Measurements from ENCODE around the gene ZNF526.

Gene ZNF526

DNA sequence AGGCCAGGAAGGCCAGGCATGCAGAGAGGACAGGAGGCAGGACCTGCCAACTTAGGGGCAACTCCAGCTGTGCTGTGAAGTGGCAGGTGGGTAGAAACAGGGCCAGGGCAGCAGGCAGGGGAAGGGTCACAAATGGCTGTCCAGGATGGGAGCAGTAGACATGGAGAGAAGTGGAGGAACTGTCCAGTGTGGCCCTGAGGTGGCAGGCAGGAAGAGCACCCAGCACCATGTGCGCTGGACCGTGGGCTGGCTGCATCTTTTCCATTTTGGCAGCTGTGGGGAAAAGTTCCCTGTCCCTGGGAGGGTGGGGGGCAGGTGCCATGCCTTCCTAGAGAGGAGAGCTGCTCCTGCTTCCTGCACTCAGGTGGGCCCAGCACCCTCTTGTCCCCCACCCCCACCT lies 16.4 kb upstream of the ZNF526 start:
- peaks cover 77 to 88% of the 10 kb centered on the region in 2 donors for H3K36me3 ChIP-seq (replicated peaks in 1 of 2; ENCODE audit: control insufficient read depth in 2 of 2, insufficient read depth in 2 of 2, low read length in 2 of 2)
- no peak overlapping the region for H3K27ac ChIP-seq (replicated peaks; ENCODE audit: low read length)
- H3K18ac ChIP-seq (ENCODE audit: low read length): no peak overlapping the region
- H3K79me1 ChIP-seq (ENCODE audit: low read depth, low read length): peaks cover 9% of the 10 kb centered on the region
- H3K14ac ChIP-seq (ENCODE audit: low read length): no peak overlapping the region
- H3K9me3 ChIP-seq (replicated peaks in 1 of 2; ENCODE audit: control insufficient read depth in 2 of 2, insufficient read depth in 1 of 2, low read depth in 1 of 2, low read length in 2 of 2): no peaks in the 10 kb centered on the region
- no peak overlapping the region for H2AFZ ChIP-seq (ENCODE audit: low read length)
- H2BK12ac ChIP-seq (ENCODE audit: low read length): no peak overlapping the region
- no peak overlapping the region for H4K91ac ChIP-seq (ENCODE audit: low read depth, low read length, poor library complexity)
- H2BK120ac ChIP-seq (ENCODE audit: low read depth, low read length): no peak overlapping the region
- H3K4ac ChIP-seq (ENCODE audit: low read length): no peak overlapping the region
- no peak overlapping the region for H2AK5ac ChIP-seq (ENCODE audit: low read depth, low read length)
- DNase-seq (ENCODE audit: low spot score): no peak
- H3K23ac ChIP-seq (ENCODE audit: low read depth, low read length, poor library complexity): no peak overlapping the region
- H2BK15ac ChIP-seq (ENCODE audit: low read length): no peak overlapping the region
- no peaks in the 10 kb centered on the region for H3K27me3 ChIP-seq (ENCODE audit: control insufficient read depth in 3 of 3, insufficient read depth in 3 of 3, low read depth in 1 of 3, low read length in 3 of 3)
- no CpG with 5 or more reads among the region's 2 CpGs for WGBS, 2 donors (ENCODE audit: extremely low coverage in 2 of 2, insufficient read length in 2 of 2, insufficient replicate concordance in 1 of 2)
- H4K8ac ChIP-seq (ENCODE audit: low read depth, low read length): no peak overlapping the region
- no peaks in the 10 kb centered on the region for H3K4me1 ChIP-seq (ENCODE audit: control insufficient read depth in 2 of 2, insufficient read depth in 1 of 2, low read depth in 1 of 2, low read length in 2 of 2)
- no peak overlapping the region for H3K4me3 ChIP-seq (ENCODE audit: low read length in 2 of 2)
- no peak overlapping the region for H2BK5ac ChIP-seq (ENCODE audit: low read length)
- H3K4me2 ChIP-seq (ENCODE audit: insufficient read depth, low read length, poor library complexity, severe bottlenecking): no peak overlapping the region
- H3K9ac ChIP-seq (ENCODE audit: low read depth, low read length, poor library complexity): no peak overlapping the region

DNA sequence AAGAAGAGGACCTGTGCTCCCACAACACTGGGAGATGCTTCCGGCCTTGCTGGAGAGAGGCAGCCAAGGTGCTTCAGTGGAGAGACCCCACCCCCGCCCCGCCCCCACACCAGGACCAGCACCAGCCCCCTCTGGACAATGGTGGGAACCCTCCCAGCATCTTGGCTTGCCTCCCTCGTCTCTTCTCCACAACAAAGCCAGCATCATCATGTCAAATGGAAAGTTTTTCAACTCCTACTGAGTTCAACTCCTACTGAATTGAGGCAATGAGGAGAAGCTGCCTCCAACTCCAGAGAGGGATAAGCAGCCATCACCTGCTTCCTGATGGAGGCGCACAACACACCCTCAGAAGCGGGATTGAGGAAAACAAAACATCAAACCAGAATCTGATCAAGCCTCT lies 15.4 kb upstream of the ZNF526 start:
- Histone ChIP-seq H3K23ac (ENCODE audit: low read depth, low read length, poor library complexity) (no peak overlapping the region), H4K91ac (ENCODE audit: low read depth, low read length, poor library complexity) (no peak overlapping the region), H3K4ac (ENCODE audit: low read length) (no peak overlapping the region), H4K8ac (ENCODE audit: low read depth, low read length) (no peak overlapping the region), H3K4me1 (ENCODE audit: control insufficient read depth in 2 of 2, insufficient read depth in 1 of 2, low read depth in 1 of 2, low read length in 2 of 2) (no peaks in the 10 kb centered on the region), H3K27ac (replicated peaks; ENCODE audit: low read length) (no peak overlapping the region), H3K36me3 (replicated peaks in 1 of 2; ENCODE audit: control insufficient read depth in 2 of 2, insufficient read depth in 2 of 2, low read length in 2 of 2) (peaks cover 74 to 87% of the 10 kb centered on the region in 2 donors), H2AFZ (ENCODE audit: low read length) (no peak overlapping the region), H2BK5ac (ENCODE audit: low read length) (no peak overlapping the region), H2AK5ac (ENCODE audit: low read depth, low read length) (no peak overlapping the region), H3K18ac (ENCODE audit: low read length) (no peak overlapping the region), H3K27me3 (ENCODE audit: control insufficient read depth in 3 of 3, insufficient read depth in 3 of 3, low read depth in 1 of 3, low read length in 3 of 3) (no peaks in the 10 kb centered on the region), H3K4me2 (ENCODE audit: insufficient read depth, low read length, poor library complexity, severe bottlenecking) (no peak overlapping the region), H2BK120ac (ENCODE audit: low read depth, low read length) (no peak overlapping the region), H2BK12ac (ENCODE audit: low read length) (no peak overlapping the region), H3K9me3 (replicated peaks in 1 of 2; ENCODE audit: control insufficient read depth in 2 of 2, insufficient read depth in 1 of 2, low read depth in 1 of 2, low read length in 2 of 2) (no peaks in the 10 kb centered on the region), H3K79me1 (ENCODE audit: low read depth, low read length) (peaks cover 6% of the 10 kb centered on the region), H3K4me3 (ENCODE audit: low read length in 2 of 2) (no peak overlapping the region), H2BK15ac (ENCODE audit: low read length) (no peak overlapping the region), H3K9ac (ENCODE audit: low read depth, low read length, poor library complexity) (no peak overlapping the region), H3K14ac (ENCODE audit: low read length) (no peak overlapping the region)
- no CpG with 5 or more reads among the region's 6 CpGs for WGBS, 2 donors (ENCODE audit: extremely low coverage in 2 of 2, insufficient read length in 2 of 2, insufficient replicate concordance in 1 of 2)
- no peak for DNase-seq (ENCODE audit: low spot score)

DNA sequence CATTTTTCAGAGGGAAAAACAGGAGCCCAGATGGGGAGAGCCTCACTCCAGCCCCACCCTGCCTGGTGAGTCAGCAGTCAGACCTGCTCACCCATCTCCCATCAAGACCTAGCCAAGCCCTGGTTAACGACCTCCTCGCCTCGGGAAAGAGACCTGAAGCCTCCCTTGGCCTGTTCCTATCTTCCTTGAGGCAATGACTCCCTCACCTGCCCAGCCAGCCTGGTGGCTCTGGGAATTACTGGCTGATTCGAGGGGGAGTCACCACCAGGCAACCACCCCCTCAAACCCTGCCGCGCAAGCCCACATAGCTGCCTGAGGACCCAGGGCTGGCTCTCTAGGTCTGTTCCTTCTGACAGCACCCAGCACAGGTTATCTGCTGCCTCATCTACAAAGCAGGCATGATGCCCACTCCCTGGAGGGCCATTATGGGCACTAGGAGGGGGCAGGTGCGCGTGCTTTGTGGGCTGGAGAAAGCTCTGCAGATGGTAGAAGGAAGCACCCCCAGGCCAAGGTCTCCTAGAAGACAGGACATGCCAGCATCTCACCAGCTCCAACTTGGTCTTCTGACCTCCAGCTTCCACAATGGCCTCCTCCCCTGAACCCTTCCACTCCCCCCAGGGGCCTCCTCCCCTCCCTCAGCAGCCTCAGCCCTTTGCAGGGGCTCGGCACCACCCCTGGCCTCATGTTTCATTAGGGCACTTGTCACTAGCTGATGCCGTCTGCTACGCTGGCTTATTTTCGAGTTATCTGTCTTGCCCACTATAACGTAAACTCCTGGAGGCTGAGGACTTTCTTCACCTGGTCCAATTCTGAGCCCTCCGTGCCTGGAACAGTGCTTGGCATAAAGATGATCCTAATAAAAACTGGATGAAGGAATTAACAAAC lies 13.0 kb upstream of the ZNF526 start:
- no peak overlapping the region for H4K91ac ChIP-seq (ENCODE audit: low read depth, low read length, poor library complexity)
- peaks cover 55 to 79% of the 10 kb centered on the region in 2 donors for H3K36me3 ChIP-seq (replicated peaks in 1 of 2; ENCODE audit: control insufficient read depth in 2 of 2, insufficient read depth in 2 of 2, low read length in 2 of 2)
- no peak overlapping the region for H2BK12ac ChIP-seq (ENCODE audit: low read length)
- no peak overlapping the region for H3K27ac ChIP-seq (replicated peaks; ENCODE audit: low read length)
- no peak overlapping the region for H2BK15ac ChIP-seq (ENCODE audit: low read length)
- H3K14ac ChIP-seq (ENCODE audit: low read length): no peak overlapping the region
- H3K4ac ChIP-seq (ENCODE audit: low read length): no peak overlapping the region
- H3K27me3 ChIP-seq (ENCODE audit: control insufficient read depth in 3 of 3, insufficient read depth in 3 of 3, low read depth in 1 of 3, low read length in 3 of 3): no peaks in the 10 kb centered on the region
- H2BK120ac ChIP-seq (ENCODE audit: low read depth, low read length): no peak overlapping the region
- H3K9ac ChIP-seq (ENCODE audit: low read depth, low read length, poor library complexity): no peak overlapping the region
- H2AK5ac ChIP-seq (ENCODE audit: low read depth, low read length): no peak overlapping the region
- DNase-seq (ENCODE audit: low spot score): no peak
- no peak overlapping the region for H2AFZ ChIP-seq (ENCODE audit: low read length)
- no peak overlapping the region for H3K18ac ChIP-seq (ENCODE audit: low read length)
- no peak overlapping the region for H3K4me2 ChIP-seq (ENCODE audit: insufficient read depth, low read length, poor library complexity, severe bottlenecking)
- H3K4me1 ChIP-seq (ENCODE audit: control insufficient read depth in 2 of 2, insufficient read depth in 1 of 2, low read depth in 1 of 2, low read length in 2 of 2): no peaks in the 10 kb centered on the region
- no peaks in the 10 kb centered on the region for H3K9me3 ChIP-seq (replicated peaks in 1 of 2; ENCODE audit: control insufficient read depth in 2 of 2, insufficient read depth in 1 of 2, low read depth in 1 of 2, low read length in 2 of 2)
- no CpG with 5 or more reads among the region's 14 CpGs for WGBS, 2 donors (ENCODE audit: extremely low coverage in 2 of 2, insufficient read length in 2 of 2, insufficient replicate concordance in 1 of 2)
- H4K8ac ChIP-seq (ENCODE audit: low read depth, low read length): no peak overlapping the region
- H3K4me3 ChIP-seq (ENCODE audit: low read length in 2 of 2): no peak overlapping the region
- H2BK5ac ChIP-seq (ENCODE audit: low read length): no peak overlapping the region
- no peak overlapping the region for H3K23ac ChIP-seq (ENCODE audit: low read depth, low read length, poor library complexity)
- peaks cover 6% of the 10 kb centered on the region for H3K79me1 ChIP-seq (ENCODE audit: low read depth, low read length)

DNA sequence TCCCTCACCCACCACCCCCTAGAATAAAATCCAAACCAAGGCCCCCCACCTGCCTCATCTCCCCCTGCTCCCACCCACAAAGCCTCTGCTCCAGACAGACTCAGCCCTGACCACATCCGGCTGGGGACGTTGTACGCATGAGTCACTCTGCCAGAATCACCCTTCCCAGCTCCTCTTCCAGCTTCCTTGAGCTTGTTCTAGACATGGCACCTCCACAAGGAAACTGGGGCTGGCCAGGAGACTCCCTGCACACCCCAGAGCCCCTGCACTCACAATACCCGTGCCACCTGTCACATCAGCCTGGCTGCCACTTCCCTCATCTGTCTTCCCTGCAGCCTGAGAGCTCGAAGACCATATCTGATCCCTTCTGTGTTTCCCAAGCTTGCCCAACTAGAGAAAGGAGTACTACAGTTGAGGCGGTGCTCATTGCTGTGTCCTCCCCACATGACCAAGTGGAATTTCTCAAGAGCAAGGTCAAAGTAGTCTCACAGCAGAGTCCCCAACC lies 12.3 kb upstream of the ZNF526 start:
- Histone ChIP-seq H4K8ac (ENCODE audit: low read depth, low read length) (no peak overlapping the region), H3K36me3 (replicated peaks in 1 of 2; ENCODE audit: control insufficient read depth in 2 of 2, insufficient read depth in 2 of 2, low read length in 2 of 2) (peaks cover 50 to 80% of the 10 kb centered on the region in 2 donors), H2AK5ac (ENCODE audit: low read depth, low read length) (no peak overlapping the region), H3K9ac (ENCODE audit: low read depth, low read length, poor library complexity) (no peak overlapping the region), H3K4me3 (ENCODE audit: low read length in 2 of 2) (peak overlapping the region in 1 of 2 donors; percentile 12), H3K18ac (ENCODE audit: low read length) (no peak overlapping the region), H3K27ac (replicated peaks; ENCODE audit: low read length) (no peak overlapping the region), H3K79me1 (ENCODE audit: low read depth, low read length) (peaks cover 6% of the 10 kb centered on the region), H2BK120ac (ENCODE audit: low read depth, low read length) (no peak overlapping the region), H3K14ac (ENCODE audit: low read length) (no peak overlapping the region), H3K4ac (ENCODE audit: low read length) (no peak overlapping the region), H2AFZ (ENCODE audit: low read length) (no peak overlapping the region), H2BK12ac (ENCODE audit: low read length) (no peak overlapping the region), H3K4me2 (ENCODE audit: insufficient read depth, low read length, poor library complexity, severe bottlenecking) (no peak overlapping the region), H3K23ac (ENCODE audit: low read depth, low read length, poor library complexity) (no peak overlapping the region), H4K91ac (ENCODE audit: low read depth, low read length, poor library complexity) (no peak overlapping the region), H3K4me1 (ENCODE audit: control insufficient read depth in 2 of 2, insufficient read depth in 1 of 2, low read depth in 1 of 2, low read length in 2 of 2) (no peaks in the 10 kb centered on the region), H2BK5ac (ENCODE audit: low read length) (no peak overlapping the region), H2BK15ac (ENCODE audit: low read length) (no peak overlapping the region), H3K9me3 (replicated peaks in 1 of 2; ENCODE audit: control insufficient read depth in 2 of 2, insufficient read depth in 1 of 2, low read depth in 1 of 2, low read length in 2 of 2) (no peaks in the 10 kb centered on the region), H3K27me3 (ENCODE audit: control insufficient read depth in 3 of 3, insufficient read depth in 3 of 3, low read depth in 1 of 3, low read length in 3 of 3) (no peaks in the 10 kb centered on the region)
- no peak for DNase-seq (ENCODE audit: low spot score)
- no CpG with 5 or more reads among the region's 6 CpGs for WGBS, 2 donors (ENCODE audit: extremely low coverage in 2 of 2, insufficient read length in 2 of 2, insufficient replicate concordance in 1 of 2)
